Epithelial cell of proximal tubule (primary cell): Measurements from ENCODE around the gene TGFBR3L. TPM values are rescaled to one million over a fixed set of nuclear protein-coding genes. Genes with fewer than 3 reads are reported as not detected.
A peak's percentile ranks its signal among the peaks of the same experiment; 100 is the strongest.

ENCODE experiments used
- DNase-seq: peaks from one replicate; pipeline ENCODE4 v3.0.0-alpha.2; 2011; ENCODE audit warnings: low read depth
- H3K4me3 ChIP-seq: 2 replicates; pipeline ENCODE4 v1.5.1; 2011; ENCODE audit warnings: low read depth, mild to moderate bottlenecking, low read length
- total RNA-seq: library from RNA; depleted of rRNA; stranded (reverse); fragments of >200 nt; gene quantifications from 2 replicates; pipeline ENCODE4 v1.2.3, GENCODE V29; 2015
- TF ChIP-seq, protein P1 (sequence below): conservative IDR thresholded peaks from 2 replicates; pipeline ENCODE4 v1.5.1; 2012; ENCODE audit warnings: low read depth, mild to moderate bottlenecking, low read length

TGFBR3L gene
- total RNA-seq, 1 donor from 2014 or later = 16.8 TPM

DNA sequence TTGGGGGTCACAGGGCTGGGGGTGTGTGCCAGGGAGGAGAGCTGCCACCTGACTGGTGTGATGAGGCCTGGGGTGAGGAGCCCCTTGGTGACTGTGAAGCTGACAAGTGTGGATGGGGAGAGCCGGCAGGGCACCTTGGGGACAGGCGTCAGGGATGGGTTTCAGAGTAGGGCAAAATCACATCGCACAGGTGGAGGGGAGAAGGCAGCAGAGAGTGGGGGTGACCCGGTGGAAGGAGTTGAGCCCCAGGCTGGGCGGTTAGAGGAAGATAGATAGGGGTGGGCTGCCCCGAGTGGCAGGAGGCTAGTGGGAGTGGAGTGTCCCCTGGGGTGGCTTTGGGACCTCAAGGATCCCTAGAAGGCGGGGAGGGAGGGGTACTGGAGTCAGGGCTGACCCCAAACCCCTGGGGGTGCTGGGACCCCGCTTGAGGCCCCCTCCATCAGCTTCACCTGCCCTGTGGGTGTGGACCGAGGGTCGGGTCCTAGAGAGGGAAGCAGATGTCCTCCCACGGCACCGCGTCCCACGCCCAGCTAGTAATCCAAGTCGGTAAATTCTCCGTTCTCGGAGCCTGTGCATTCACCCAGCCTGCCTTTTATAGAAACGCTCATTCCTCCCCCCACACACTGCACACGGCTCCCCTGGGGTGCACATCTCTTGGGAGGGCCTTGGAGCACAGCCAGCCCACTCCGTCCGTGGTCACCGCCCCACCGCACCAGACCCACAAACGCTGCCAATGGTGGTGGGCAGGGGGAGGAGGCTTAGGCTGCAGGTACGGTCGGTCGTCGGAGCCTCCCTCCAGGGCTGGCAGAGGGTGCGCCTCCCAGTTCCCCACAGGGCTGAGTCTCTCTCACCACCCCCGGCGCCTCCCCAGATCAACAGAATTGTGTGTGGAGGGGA is 8.9 kb downstream of the TGFBR3L start:
- TF ChIP-seq, protein P1, sequence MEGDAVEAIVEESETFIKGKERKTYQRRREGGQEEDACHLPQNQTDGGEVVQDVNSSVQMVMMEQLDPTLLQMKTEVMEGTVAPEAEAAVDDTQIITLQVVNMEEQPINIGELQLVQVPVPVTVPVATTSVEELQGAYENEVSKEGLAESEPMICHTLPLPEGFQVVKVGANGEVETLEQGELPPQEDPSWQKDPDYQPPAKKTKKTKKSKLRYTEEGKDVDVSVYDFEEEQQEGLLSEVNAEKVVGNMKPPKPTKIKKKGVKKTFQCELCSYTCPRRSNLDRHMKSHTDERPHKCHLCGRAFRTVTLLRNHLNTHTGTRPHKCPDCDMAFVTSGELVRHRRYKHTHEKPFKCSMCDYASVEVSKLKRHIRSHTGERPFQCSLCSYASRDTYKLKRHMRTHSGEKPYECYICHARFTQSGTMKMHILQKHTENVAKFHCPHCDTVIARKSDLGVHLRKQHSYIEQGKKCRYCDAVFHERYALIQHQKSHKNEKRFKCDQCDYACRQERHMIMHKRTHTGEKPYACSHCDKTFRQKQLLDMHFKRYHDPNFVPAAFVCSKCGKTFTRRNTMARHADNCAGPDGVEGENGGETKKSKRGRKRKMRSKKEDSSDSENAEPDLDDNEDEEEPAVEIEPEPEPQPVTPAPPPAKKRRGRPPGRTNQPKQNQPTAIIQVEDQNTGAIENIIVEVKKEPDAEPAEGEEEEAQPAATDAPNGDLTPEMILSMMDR = no peak
- DNase-seq = no peak

DNA sequence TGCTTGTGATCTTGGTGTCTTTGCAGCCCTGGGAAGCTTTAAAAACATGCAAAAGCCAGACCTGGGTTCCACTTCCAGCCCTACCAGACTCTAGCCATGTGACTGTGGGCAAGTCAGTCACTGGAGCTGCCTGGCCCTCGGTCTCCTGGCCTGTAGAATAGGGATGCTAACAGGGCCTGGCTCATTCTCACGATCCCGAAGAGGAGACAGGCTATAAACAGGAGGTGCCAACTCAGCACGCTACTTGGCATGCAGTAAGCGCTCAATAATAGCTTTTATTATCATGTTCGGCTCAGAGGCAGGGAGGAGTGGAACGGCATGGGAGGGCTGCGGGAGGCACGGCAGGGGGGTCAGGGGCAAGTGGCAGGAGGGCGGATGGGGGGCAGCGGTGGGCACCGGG is 9.6 kb downstream of the TGFBR3L start:
- TF ChIP-seq, protein P1 = no peak
- no peak overlapping the region for H3K4me3 ChIP-seq
- no peak for DNase-seq

More for the DNA sequence above, 8.9 kb downstream of the TGFBR3L start:
- H3K4me3 ChIP-seq = no peak overlapping the region

DNA sequence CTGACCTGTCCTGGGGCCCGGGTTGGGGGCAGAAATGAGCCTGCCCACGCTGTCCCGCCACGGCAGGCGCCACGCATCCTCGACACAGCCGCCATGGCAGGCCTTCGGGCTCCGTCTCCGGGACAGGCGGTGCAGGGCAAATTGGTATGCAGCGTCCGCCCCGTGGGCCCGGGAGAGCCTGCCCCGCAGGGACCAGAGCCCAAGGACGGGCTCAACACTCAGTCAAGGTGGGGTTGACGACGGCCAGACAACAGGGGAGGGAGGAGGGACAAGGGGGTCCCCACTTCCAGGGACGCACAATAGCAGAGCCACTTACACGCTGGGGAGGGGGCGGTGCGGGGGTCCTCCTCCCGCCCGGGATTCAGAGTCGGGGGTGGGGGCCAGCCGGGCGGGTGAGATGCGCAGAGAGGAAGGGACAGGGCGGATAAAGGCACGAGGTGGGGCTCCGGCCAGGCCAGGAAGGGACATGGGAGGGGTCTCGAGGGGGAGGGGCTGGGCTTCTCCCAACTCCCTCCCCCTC is 10.1 kb downstream of the TGFBR3L start:
- H3K4me3 ChIP-seq = peak overlapping the region; percentile 54
- DNase-seq = no peak
- TF ChIP-seq, protein P1 = no peak

DNA sequence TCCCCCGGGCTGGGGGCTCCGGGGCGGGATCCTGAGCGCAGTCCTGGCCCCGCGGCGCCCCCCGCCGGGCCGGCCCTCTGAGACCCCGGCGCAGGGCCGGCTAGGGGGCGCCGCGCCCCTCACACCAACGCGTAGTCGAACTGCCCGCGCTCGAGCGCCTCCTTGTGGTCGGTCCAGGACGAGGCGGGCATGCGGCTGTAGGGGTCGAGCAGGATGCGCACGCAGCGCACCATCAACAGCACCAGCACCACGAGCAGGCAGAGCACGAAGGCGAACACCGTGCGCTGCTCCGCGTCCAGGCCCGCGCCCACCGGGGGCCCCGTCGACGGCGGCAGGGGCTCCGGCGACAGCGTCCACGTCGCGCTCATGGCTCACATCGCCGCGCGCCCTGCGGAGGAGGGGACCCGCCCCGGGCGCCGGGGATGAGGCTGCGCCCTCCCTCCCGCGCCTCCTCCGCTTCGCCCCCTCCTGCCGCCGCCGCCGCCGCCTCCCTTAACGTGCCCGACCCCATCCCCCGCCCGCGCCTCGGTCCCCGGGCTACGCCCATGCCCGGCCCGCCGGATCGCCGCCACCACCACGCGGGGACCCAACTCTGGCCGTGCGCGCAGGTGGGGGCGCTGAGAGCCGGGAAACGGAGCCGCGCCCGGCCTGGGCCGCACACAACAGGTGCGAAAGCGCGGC is 10.7 kb downstream of the TGFBR3L start:
- H3K4me3 ChIP-seq = peak overlapping the region; percentile 54
- no peak for DNase-seq
- TF ChIP-seq, protein P1 = peak; percentile 74

DNA sequence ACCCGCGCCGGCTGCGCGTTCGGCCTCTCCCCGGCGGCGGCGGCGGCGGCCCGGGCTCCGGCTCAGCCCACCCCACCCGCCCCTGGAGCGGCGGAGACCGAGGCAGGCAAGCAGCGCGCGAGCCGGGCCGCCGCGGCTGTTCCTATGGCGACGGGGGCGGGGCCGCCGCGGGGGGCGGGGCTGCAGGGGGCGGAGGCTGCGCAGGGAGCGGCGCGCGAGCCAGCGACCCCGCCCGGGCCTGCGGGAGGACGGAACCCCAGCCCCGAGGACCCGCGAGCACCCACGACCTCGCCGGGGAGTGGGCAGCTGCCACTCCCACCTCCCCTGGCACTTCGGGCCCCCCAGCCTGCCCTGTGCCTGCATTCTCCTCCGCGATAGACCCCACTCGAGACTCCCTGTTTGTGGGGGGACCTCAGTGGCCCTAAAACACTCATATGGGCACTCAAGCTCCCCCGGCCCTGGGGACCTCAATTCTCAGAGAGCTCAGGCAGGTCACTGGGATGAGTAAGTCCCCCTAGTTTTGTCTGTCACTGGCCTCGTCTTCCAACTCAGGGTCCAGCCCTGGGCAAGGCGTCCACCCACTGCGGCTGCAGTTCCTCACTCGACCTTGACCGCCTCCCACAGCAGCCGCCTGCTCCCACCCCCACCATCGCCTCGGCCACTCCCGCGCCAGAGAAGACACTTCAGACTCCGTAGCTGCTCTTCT is 11.5 kb downstream of the TGFBR3L start, which contains the start of gene CTXN1:
CTXN1 (minus strand) TSS at position 115 of the 706 bp plus-strand sequence. CDS start 597 bp downstream, outside the sequence.
- peak within 1 kb of the TSS; percentile 58 for H3K4me3 ChIP-seq
- TF ChIP-seq, protein P1 = no peak
- no peak for DNase-seq

DNA sequence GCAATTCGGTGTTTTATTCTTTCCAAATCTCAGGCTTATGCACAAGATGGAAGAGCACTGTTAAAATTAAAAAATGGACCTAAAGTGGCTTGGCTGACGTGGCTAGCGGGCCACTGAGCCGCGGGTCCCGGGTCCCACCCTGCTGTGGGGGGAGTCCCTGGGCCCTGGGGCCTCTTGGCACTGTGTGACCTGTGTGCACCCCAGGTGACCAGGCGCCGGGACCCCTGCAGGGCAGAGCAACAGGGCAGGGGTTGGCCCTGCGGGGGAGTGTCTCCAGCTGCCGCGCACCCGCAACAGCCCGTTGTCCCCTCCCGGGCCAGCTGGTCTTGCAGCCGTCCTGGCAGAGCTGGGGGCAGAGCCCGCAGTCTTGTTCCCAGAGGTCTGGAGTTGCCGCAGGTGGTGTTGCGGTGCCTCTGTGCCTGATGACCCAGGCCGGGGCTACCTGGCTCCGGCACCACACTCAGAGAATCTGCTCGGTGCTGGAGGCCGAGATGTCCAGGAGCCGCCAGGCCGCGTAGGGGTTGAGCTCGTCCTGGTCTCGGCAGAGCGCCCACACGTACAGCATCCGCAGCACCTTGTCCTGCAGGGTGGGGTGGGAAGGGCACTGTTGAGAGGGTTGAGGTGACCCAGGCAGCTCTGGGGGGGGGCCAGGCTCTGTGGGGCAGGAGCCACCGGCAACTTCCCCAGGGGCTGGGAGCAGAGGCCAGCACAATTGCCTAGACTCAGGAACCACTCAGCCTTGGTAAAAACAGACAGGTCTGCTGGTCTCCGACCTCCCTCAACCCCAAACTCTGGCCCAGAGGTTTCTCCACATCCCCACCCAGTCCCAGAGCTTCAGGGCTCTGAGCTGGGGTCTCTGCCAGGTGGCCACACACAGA is 12.3 kb downstream of the TGFBR3L start:
- DNase-seq = no peak
- H3K4me3 ChIP-seq = no peak overlapping the region
- TF ChIP-seq, protein P1 = no peak
